Spleen (tissue), 11 donors: ENCODE measurements around the gene GPD2. TPM values are rescaled to one million over a fixed set of nuclear protein-coding genes. Genes with fewer than 3 reads are reported as not detected.

Experiments
- DNase-seq: peaks from one replicate; pipeline ENCODE4 v3.0.0-alpha.2; 2020
- H3K27ac ChIP-seq, 8 donors: fragments of 200-600 bp; sonication (generic) in 7 of 8; 1 replicate in 4 of 8; 2 replicates in 4 of 8; pipeline versions ENCODE4 v1.5.0 to v1.8.0; 2016 to 2021; ENCODE audit warnings: inconsistent platforms in 4 of 8, mild to moderate bottlenecking in 4 of 8, moderate library complexity in 1 of 8
- H3K27me3 ChIP-seq, 7 donors: fragments of 200-600 bp; sonication (generic) in 6 of 7; replicated peaks in 1 of 7; 1 replicate in 4 of 7; 2 replicates in 3 of 7; pipeline versions ENCODE4 v1.5.0 to v1.8.0; 2016 to 2021; ENCODE audit warnings: inconsistent platforms in 3 of 7, mild to moderate bottlenecking in 1 of 7
- H3K36me3 ChIP-seq, 6 donors: fragments of 200-600 bp; sonication (generic) in 5 of 6; 1 replicate in 4 of 6; 2 replicates in 2 of 6; pipeline versions ENCODE4 v1.5.0 to v1.8.0; 2016 to 2021; ENCODE audit warnings: inconsistent platforms in 2 of 6
- H3K4me1 ChIP-seq, 6 donors: fragments of 200-600 bp; sonication (generic) in 5 of 6; 1 replicate in 3 of 6; 2 replicates in 3 of 6; pipeline versions ENCODE4 v1.5.0 to v1.8.0; 2016 to 2021; ENCODE audit warnings: inconsistent platforms in 3 of 6
- H3K4me3 ChIP-seq, 8 donors: fragments of 200-600 bp; sonication (generic) in 7 of 8; 1 replicate in 4 of 8; 2 replicates in 4 of 8; pipeline versions ENCODE4 v1.5.0 to v1.8.0; 2016 to 2021; ENCODE audit warnings: inconsistent platforms in 4 of 8, mild to moderate bottlenecking in 4 of 8, moderate library complexity in 2 of 8
- H3K9me3 ChIP-seq, 8 donors: fragments of 200-600 bp; sonication (generic) in 7 of 8; 1 replicate in 4 of 8; 2 replicates in 4 of 8; pipeline versions ENCODE4 v1.5.0 to v1.8.0; 2016 to 2021; ENCODE audit warnings: inconsistent platforms in 4 of 8
- POLR2A ChIP-seq, 3 donors: fragments of 450-650 bp; IDR thresholded peaks; one replicate each; pipeline ENCODE4 v1.5.1; 2017; ENCODE audit warnings: antibody characterized with exemption in 3 of 3, mild to moderate bottlenecking in 1 of 3
- POLR2AphosphoS5 ChIP-seq, 3 donors: sonication (generic); formaldehyde crosslinking; IDR thresholded peaks; one replicate each; pipeline ENCODE4 v1.5.1; 2017; ENCODE audit warnings: antibody characterized with exemption in 3 of 3
- WGBS, 5 donors: extraction: QIAGEN DNeasy Blood & Tissue Kit in 3 of 5; methylation state at CpG; one replicate each; pipeline versions ENCODE4 v1.1.5 to v1.1.7; 2013 to 2018; 5-methylcytosine and 5-hydroxymethylcytosine counted together
- intact Hi-C: fragments of 100-400 bp; cut with DNase I; formaldehyde crosslinking; loops from one replicate; pipeline ENCODE4 v1.15.0; 2023; ENCODE audit warnings: low total_unique reads
- polyA plus RNA-seq, 3 donors: library from polyadenylated mRNA; stranded (reverse); fragments of 200-250 nt; gene quantifications; one replicate each; pipeline ENCODE4 v1.2.1, GENCODE V29; 2013
- total RNA-seq, 7 donors: library from RNA; depleted of rRNA in 3 of 7; stranded (reverse); fragments of >200 nt in 3 of 7; fragmentation: NEBNext Ultra II Directional in 4 of 7; extraction: Animal tissue kit (Norgen Biotek cat#: 25700) in 4 of 7; gene quantifications; one replicate each; pipeline versions ENCODE4 v1.1.0 to v1.2.1, GENCODE V29; 2016 to 2021
- TF ChIP-seq, protein P1 (sequence below), 11 experiments: fragments of 200-600 bp in 7 of 11; fragments of 450-650 bp in 4 of 11; sonication (generic) in 4 of 11; IDR thresholded peaks in 8 of 11; conservative IDR thresholded peaks in 3 of 11; 1 replicate in 7 of 11; 2 replicates in 4 of 11; pipeline versions ENCODE4 v1.4.0 to v1.8.0; 2016 to 2021; ENCODE audit warnings: antibody characterized with exemption in 11 of 11, inconsistent platforms in 4 of 11, mild to moderate bottlenecking in 1 of 11
- donor health status: healthy with polysubstance abuse.
- donor health status: DM: no; HTN: no; CAD: no; lungs with moderate emphysema.
- donor health status: DM: no; HTN: no; CAD: no.
- donor health status: Bipolar disorder and iron deficiency.
- donor health status: healthy.
- donor health status: DM: no; HTN: no; CAD: no.
- donor health status: DM: yes; HTN: yes; CAD: no.

GPD2 gene
- total and polyA plus RNA-seq, 10 donors = 3.5 to 74.9 (median 28.8) TPM

DNA sequence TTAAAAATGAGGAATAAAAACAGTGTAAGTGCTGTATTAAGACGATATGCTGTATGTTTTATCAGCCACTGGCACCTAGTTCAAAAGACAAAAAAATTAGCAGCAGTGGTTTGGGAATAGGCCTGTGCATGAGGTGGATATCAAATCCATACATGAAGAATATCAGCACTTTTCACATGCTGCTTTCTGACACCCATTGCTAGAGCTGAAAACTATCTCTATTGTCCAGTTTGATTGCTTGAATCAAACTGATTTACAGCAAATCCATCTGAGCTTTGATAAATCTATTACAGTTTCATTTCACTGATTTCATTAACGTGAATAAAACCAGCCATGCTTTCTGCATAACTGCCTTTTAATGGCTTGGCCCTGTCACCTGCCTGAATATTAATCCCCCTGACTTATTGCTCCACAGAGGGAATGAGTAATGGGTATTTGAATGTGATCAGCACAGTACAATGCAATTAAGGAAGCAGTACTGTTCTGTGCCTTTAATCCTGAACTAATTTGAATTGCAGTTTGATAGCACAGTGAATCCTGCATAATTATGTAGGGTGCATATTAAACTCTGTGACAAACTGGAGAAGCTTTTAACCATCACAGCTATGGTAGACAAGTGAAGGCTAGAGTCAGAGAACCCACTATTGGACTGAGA lies 154.0 kb downstream of the GPD2 start:
- Histone ChIP-seq H3K9me3 (no peaks in the 10 kb centered on the region), H3K27me3 (no peaks in the 10 kb centered on the region), H3K36me3 (peaks cover 0 to 11% (median 0%) of the 10 kb centered on the region in 6 donors), H3K27ac (no peak overlapping the region), H3K4me1 (peaks cover 0 to 10% (median 2%) of the 10 kb centered on the region in 6 donors), H3K4me3 (no peak overlapping the region)
- intact Hi-C loops = loop anchor here (10.0 kb wide), 1 partner anchor 1215 kb away; no protein-coding TSS in a partner anchor
- 63 to 74% (median 71%) methylated on average over 2 of the region's 2 CpGs for WGBS, 5 donors
- TF ChIP-seq POLR2AphosphoS5 (IDR thresholded peaks at IDR 0.05) (no peak), POLR2A (IDR thresholded peaks at IDR 0.05) (no peak)
- TF ChIP-seq, protein P1, sequence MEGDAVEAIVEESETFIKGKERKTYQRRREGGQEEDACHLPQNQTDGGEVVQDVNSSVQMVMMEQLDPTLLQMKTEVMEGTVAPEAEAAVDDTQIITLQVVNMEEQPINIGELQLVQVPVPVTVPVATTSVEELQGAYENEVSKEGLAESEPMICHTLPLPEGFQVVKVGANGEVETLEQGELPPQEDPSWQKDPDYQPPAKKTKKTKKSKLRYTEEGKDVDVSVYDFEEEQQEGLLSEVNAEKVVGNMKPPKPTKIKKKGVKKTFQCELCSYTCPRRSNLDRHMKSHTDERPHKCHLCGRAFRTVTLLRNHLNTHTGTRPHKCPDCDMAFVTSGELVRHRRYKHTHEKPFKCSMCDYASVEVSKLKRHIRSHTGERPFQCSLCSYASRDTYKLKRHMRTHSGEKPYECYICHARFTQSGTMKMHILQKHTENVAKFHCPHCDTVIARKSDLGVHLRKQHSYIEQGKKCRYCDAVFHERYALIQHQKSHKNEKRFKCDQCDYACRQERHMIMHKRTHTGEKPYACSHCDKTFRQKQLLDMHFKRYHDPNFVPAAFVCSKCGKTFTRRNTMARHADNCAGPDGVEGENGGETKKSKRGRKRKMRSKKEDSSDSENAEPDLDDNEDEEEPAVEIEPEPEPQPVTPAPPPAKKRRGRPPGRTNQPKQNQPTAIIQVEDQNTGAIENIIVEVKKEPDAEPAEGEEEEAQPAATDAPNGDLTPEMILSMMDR (IDR thresholded peaks at IDR 0.05 in 8 of 11, conservative IDR thresholded peaks at IDR 0.05 in 3 of 11) = no peak
- DNase-seq = no peak

GRCh38 chr2:156592809-156593593 lies 156.8 kb downstream of the GPD2 start:
- intact Hi-C loops = loop anchor here (10.0 kb wide), 1 partner anchor 1218 kb away; no protein-coding TSS in a partner anchor
- TF ChIP-seq, protein P1 (IDR thresholded peaks at IDR 0.05 in 8 of 11, conservative IDR thresholded peaks at IDR 0.05 in 3 of 11) = no peak
- TF ChIP-seq POLR2AphosphoS5 (IDR thresholded peaks at IDR 0.05) (no peak), POLR2A (IDR thresholded peaks at IDR 0.05) (no peak)
- 85 to 91% (median 89%) methylated on average over 8 of the region's 8 CpGs for WGBS, 5 donors
- no peak overlapping the region for H3K27ac ChIP-seq
- H3K9me3 ChIP-seq = no peaks in the 10 kb centered on the region
- DNase-seq = no peak
- H3K4me3 ChIP-seq = no peak overlapping the region
- no peaks in the 10 kb centered on the region for H3K36me3 ChIP-seq
- peaks cover 0 to 10% (median 2%) of the 10 kb centered on the region in 6 donors for H3K4me1 ChIP-seq
- no peaks in the 10 kb centered on the region for H3K27me3 ChIP-seq

DNA sequence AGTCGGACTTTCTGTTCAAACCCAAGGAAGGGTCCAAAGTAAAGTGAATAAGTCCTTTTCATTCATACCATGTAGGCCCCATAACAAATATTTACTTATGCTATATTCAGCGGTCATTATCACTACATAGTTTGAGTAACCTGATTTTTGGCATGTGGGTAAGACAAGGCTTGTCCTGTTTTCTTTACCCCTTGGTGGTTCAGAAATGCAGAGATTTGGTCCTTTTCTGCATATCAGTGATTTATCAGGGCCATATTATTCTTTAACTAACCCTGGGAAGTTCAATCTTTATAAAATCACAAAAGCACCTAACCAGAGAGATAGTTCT lies 157.4 kb downstream of the GPD2 start:
- H3K4me3 ChIP-seq = no peak overlapping the region
- intact Hi-C loops = loop anchor here (10.0 kb wide), 1 partner anchor 1219 kb away; no protein-coding TSS in a partner anchor
- peaks cover 0 to 10% (median 2%) of the 10 kb centered on the region in 6 donors for H3K4me1 ChIP-seq
- H3K9me3 ChIP-seq = no peaks in the 10 kb centered on the region
- 91 to 95% (median 92%) methylated on average over 2 of the region's 2 CpGs for WGBS, 5 donors
- no peak for DNase-seq
- H3K27ac ChIP-seq = no peak overlapping the region
- H3K36me3 ChIP-seq = no peaks in the 10 kb centered on the region
- H3K27me3 ChIP-seq = no peaks in the 10 kb centered on the region
- TF ChIP-seq POLR2AphosphoS5 (IDR thresholded peaks at IDR 0.05) = no peak
- no peak for TF ChIP-seq POLR2A (IDR thresholded peaks at IDR 0.05)
- TF ChIP-seq, protein P1 (IDR thresholded peaks at IDR 0.05 in 8 of 11, conservative IDR thresholded peaks at IDR 0.05 in 3 of 11) = no peak

- no peak for TF ChIP-seq POLR2A (IDR thresholded peaks at IDR 0.05)
- TF ChIP-seq, protein P1 (IDR thresholded peaks at IDR 0.05 in 8 of 11, conservative IDR thresholded peaks at IDR 0.05 in 3 of 11) = no peak
- TF ChIP-seq POLR2AphosphoS5 (IDR thresholded peaks at IDR 0.05) = no peak
- 41 to 69% (median 58%) methylated on average over 1 of the region's 1 CpG for WGBS, 5 donors
- H3K36me3 ChIP-seq = no peaks in the 10 kb centered on the region
Measured at GRCh38 chr2:156598563-156598962, 162.4 kb downstream of the GPD2 start.

More at GRCh38 chr2:156598563-156598962, 162.4 kb downstream of the GPD2 start:
- no peak for DNase-seq
- Histone ChIP-seq H3K9me3 (no peaks in the 10 kb centered on the region), H3K27me3 (no peaks in the 10 kb centered on the region), H3K4me3 (no peak overlapping the region), H3K4me1 (no peaks in the 10 kb centered on the region), H3K27ac (no peak overlapping the region)
- intact Hi-C loops = loop anchor here (10.0 kb wide), 1 partner anchor 1224 kb away; no protein-coding TSS in a partner anchor
